PFSK-1 (cell line): ENCODE measurements around the gene CDA.

Source experiments
- FOXP2 ChIP-seq: optimal IDR thresholded peaks from 2 replicates; pipeline ENCODE3; 2011; ENCODE audit warnings: borderline replicate concordance, control low read depth, inconsistent platforms; ENCODE audit not compliant: insufficient read depth; ENCODE audit errors: extremely low read length, extremely low read depth
- POLR2AphosphoS5 ChIP-seq: IDR thresholded peaks from 2 replicates; pipeline ENCODE4 v1.6.1; 2012; ENCODE audit warnings: low read depth, mild to moderate bottlenecking, control low read depth, low read length, moderate library complexity
- SIN3A ChIP-seq: IDR thresholded peaks from 2 replicates; pipeline ENCODE4 v1.6.1; 2012; ENCODE audit warnings: mild to moderate bottlenecking, low read length, moderate library complexity, borderline replicate concordance; ENCODE audit not compliant: insufficient read depth
- TAF1 ChIP-seq: IDR thresholded peaks from 2 replicates; pipeline ENCODE4 v1.6.1; 2012; ENCODE audit warnings: low read length, control low read depth, borderline replicate concordance; ENCODE audit not compliant: insufficient read depth
- TF ChIP-seq, protein P1 (sequence below), 2 experiments: IDR thresholded peaks; 2 replicates each; pipeline versions ENCODE4 v1.6.1 to v1.8.0; 2011 to 2012; ENCODE audit warnings: low read depth in 2 of 2, low read length in 2 of 2, control low read depth in 1 of 2, inconsistent platforms in 1 of 2, mild to moderate bottlenecking in 1 of 2, moderate library complexity in 1 of 2; ENCODE audit not compliant: insufficient read depth in 1 of 2

Gene CDA

DNA sequence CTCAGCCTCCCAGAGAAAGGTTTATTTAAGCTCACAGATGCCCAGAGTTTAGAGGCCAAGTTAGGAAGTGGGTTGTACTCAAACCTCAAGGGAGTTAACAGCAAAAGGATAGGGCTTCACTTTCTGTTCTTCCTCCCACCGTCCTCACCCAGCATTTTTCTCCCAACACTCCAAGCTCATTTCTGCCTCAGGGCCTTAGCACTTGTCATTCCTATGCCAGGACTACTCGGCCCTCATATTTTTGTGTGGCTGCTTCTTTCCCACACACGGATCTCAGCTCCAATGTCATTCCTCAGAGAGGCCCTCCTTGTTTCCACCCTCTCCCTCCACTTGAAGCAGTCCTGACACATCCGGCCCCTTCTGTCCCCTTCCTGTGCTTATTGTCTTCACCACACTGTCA is 23.7 kb upstream of the CDA start:
- TF ChIP-seq, protein P1, sequence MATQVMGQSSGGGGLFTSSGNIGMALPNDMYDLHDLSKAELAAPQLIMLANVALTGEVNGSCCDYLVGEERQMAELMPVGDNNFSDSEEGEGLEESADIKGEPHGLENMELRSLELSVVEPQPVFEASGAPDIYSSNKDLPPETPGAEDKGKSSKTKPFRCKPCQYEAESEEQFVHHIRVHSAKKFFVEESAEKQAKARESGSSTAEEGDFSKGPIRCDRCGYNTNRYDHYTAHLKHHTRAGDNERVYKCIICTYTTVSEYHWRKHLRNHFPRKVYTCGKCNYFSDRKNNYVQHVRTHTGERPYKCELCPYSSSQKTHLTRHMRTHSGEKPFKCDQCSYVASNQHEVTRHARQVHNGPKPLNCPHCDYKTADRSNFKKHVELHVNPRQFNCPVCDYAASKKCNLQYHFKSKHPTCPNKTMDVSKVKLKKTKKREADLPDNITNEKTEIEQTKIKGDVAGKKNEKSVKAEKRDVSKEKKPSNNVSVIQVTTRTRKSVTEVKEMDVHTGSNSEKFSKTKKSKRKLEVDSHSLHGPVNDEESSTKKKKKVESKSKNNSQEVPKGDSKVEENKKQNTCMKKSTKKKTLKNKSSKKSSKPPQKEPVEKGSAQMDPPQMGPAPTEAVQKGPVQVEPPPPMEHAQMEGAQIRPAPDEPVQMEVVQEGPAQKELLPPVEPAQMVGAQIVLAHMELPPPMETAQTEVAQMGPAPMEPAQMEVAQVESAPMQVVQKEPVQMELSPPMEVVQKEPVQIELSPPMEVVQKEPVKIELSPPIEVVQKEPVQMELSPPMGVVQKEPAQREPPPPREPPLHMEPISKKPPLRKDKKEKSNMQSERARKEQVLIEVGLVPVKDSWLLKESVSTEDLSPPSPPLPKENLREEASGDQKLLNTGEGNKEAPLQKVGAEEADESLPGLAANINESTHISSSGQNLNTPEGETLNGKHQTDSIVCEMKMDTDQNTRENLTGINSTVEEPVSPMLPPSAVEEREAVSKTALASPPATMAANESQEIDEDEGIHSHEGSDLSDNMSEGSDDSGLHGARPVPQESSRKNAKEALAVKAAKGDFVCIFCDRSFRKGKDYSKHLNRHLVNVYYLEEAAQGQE (IDR thresholded peaks at IDR 0.05; ENCODE audit: insufficient read depth in 1 of 2, low read depth in 2 of 2, low read length in 2 of 2): no peak
- TF ChIP-seq FOXP2: no peak

GRCh38 chr1:20569523-20570098 is 19.3 kb upstream of the CDA start:
- no peak for TF ChIP-seq SIN3A
- no peak for TF ChIP-seq FOXP2
- TF ChIP-seq, protein P1 (IDR thresholded peaks at IDR 0.05; ENCODE audit: insufficient read depth in 1 of 2, low read depth in 2 of 2, low read length in 2 of 2): no peak
- no peak for TF ChIP-seq TAF1

DNA sequence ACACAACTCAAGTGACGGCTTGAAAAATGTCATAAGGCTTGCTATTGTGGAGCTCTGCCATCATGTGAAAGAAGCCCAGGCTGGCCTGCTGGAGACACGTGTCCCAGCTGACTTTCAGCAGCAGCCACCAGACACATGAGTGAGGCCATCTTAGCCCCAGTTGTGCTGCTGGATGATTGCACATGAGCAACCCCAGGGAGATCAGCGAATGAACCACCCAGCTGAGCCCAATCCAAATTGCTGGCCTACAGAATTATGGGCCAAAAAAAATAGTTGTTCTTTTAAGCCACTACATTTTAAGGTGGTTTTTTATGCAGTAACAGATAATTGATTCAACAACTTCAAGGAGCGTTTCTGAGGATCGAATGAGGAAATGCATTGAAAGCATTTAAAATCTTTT is 17.5 kb upstream of the CDA start:
- no peak for TF ChIP-seq TAF1
- no peak for TF ChIP-seq SIN3A
- TF ChIP-seq FOXP2: no peak
- TF ChIP-seq, protein P1 (IDR thresholded peaks at IDR 0.05; ENCODE audit: insufficient read depth in 1 of 2, low read depth in 2 of 2, low read length in 2 of 2): no peak

DNA sequence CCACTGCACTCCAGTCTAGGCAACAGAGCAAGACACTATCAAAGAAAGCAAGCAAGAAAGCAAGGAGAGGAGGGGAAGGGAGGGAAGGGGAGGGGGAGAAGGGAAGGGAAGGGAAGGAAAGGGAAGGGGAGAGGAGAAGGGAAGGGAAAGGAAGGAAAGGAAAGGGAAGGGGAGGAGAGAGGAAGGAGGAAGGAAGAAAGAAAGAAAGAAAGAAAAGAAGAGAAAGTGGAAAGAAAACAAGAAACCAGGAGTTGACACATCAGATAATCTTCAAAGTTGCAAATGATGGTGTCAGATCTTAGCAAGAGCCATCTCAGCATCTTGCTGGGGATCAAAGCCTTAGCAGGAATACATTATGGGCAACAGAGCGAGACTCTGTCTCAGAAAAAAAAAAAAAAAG is 14.9 kb upstream of the CDA start:
- TF ChIP-seq POLR2AphosphoS5 (no peak), SIN3A (no peak), TAF1 (no peak), FOXP2 (no peak)
- TF ChIP-seq, protein P1 (IDR thresholded peaks at IDR 0.05; ENCODE audit: insufficient read depth in 1 of 2, low read depth in 2 of 2, low read length in 2 of 2): no peak
